ENCODE results near the gene TEKT3.

The TEKT3 gene

DNA sequence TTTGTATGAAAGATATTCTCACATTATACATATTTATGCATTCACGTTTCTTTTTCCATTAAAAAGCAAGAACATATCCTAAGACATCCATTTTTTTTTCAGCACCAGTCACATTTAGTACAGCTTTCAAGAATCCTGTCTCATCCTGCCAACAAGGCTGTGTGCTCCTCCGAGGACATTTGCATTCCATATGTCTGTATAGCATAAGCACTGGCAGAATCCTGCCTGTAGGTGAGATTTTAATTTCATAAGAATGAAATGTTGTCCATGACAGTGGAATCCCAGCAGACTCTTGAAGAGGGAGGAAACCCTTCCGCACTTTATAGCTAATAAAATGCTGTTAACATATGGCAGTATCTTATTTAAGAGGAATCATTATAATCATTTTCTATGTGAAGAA, 73.4 kb downstream of the TEKT3 start:
- Histone ChIP-seq H3K4me2 (ENCODE audit: low read length) (no peak overlapping the region), H3F3A (ENCODE audit: insufficient read depth, low read length) (no peaks in the 10 kb centered on the region), H3K9ac (ENCODE audit: low read length) (no peak overlapping the region), H3K36me3 (ENCODE audit: insufficient read depth, low read length) (no peaks in the 10 kb centered on the region), H3K4me3 (ENCODE audit: low read depth, low read length, poor library complexity, severe bottlenecking) (no peak overlapping the region), H3K27ac (ENCODE audit: low read depth, low read length, poor library complexity, severe bottlenecking) (no peak overlapping the region), H3K27me3 (ENCODE audit: insufficient read depth, low read length) (no peaks in the 10 kb centered on the region), H4K20me1 (ENCODE audit: insufficient read depth, low read length) (no peaks in the 10 kb centered on the region), H3K79me2 (ENCODE audit: insufficient read depth, low read length) (no peaks in the 10 kb centered on the region), H3K9me2 (ENCODE audit: low read depth, low read length) (no peaks in the 10 kb centered on the region), H3K4me1 (ENCODE audit: insufficient read depth, low read length, severe bottlenecking) (no peaks in the 10 kb centered on the region), H2AFZ (ENCODE audit: low read length) (no peak overlapping the region), H3K9me3 (ENCODE audit: low read length) (no peaks in the 10 kb centered on the region)
- TF ChIP-seq, protein P1, sequence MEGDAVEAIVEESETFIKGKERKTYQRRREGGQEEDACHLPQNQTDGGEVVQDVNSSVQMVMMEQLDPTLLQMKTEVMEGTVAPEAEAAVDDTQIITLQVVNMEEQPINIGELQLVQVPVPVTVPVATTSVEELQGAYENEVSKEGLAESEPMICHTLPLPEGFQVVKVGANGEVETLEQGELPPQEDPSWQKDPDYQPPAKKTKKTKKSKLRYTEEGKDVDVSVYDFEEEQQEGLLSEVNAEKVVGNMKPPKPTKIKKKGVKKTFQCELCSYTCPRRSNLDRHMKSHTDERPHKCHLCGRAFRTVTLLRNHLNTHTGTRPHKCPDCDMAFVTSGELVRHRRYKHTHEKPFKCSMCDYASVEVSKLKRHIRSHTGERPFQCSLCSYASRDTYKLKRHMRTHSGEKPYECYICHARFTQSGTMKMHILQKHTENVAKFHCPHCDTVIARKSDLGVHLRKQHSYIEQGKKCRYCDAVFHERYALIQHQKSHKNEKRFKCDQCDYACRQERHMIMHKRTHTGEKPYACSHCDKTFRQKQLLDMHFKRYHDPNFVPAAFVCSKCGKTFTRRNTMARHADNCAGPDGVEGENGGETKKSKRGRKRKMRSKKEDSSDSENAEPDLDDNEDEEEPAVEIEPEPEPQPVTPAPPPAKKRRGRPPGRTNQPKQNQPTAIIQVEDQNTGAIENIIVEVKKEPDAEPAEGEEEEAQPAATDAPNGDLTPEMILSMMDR (IDR thresholded peaks at IDR 0.05; ENCODE audit: low read length), result no peak
- no peak for TF ChIP-seq EZH2 (IDR thresholded peaks at IDR 0.05; ENCODE audit: borderline replicate concordance, low read length)

DNA sequence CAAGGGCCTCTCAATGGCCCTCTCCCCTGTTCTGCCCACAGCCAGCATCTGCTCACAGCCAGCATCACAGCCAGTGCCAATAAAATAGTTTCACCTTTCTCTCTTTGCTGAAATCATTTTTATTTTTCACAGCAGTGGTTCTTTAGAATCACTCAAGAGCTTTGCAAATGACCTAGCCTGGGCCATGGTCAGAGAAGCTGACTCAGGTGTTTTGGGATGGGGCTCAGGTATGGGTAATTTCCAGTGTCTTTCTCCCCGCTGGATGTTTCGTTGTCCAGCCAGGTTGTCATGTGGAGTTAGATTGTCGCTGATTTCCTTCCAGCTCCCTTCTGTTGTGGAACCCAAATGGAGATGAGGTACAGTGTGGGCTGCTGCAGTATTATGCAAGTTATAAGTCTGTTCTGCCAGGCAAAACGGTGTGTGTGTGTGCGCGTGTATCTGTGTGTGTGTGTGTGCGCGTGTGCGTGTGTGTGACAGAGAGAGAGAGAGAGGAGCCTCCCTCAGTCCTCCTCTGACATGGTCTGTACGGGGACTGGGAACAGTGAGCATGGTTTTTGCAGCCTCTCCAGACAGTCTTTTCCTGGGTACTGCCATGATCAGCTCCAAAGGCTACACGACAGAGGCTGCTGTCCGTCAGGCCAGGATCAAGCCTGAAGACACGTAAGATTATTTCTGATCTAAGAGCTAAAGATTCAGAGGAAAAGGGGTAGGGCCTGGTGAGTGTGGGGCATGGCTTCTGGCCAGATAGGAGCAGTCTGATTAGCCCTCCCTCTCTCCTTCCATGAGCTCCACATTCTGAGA, 74.9 kb downstream of the TEKT3 start:
- no peaks in the 10 kb centered on the region for H3F3A ChIP-seq (ENCODE audit: insufficient read depth, low read length)
- H3K79me2 ChIP-seq (ENCODE audit: insufficient read depth, low read length), result no peaks in the 10 kb centered on the region
- no peak overlapping the region for H3K27ac ChIP-seq (ENCODE audit: low read depth, low read length, poor library complexity, severe bottlenecking)
- no peaks in the 10 kb centered on the region for H3K36me3 ChIP-seq (ENCODE audit: insufficient read depth, low read length)
- H3K9me3 ChIP-seq (ENCODE audit: low read length), result no peaks in the 10 kb centered on the region
- H2AFZ ChIP-seq (ENCODE audit: low read length), result no peak overlapping the region
- no peak for TF ChIP-seq EZH2 (IDR thresholded peaks at IDR 0.05; ENCODE audit: borderline replicate concordance, low read length)
- TF ChIP-seq, protein P1 (IDR thresholded peaks at IDR 0.05; ENCODE audit: low read length), result no peak
- H3K9me2 ChIP-seq (ENCODE audit: low read depth, low read length), result no peaks in the 10 kb centered on the region
- H3K9ac ChIP-seq (ENCODE audit: low read length), result no peak overlapping the region
- no peaks in the 10 kb centered on the region for H4K20me1 ChIP-seq (ENCODE audit: insufficient read depth, low read length)
- no peaks in the 10 kb centered on the region for H3K27me3 ChIP-seq (ENCODE audit: insufficient read depth, low read length)
- no peak overlapping the region for H3K4me2 ChIP-seq (ENCODE audit: low read length)
- no peak overlapping the region for H3K4me3 ChIP-seq (ENCODE audit: low read depth, low read length, poor library complexity, severe bottlenecking)
- no peaks in the 10 kb centered on the region for H3K4me1 ChIP-seq (ENCODE audit: insufficient read depth, low read length, severe bottlenecking)

DNA sequence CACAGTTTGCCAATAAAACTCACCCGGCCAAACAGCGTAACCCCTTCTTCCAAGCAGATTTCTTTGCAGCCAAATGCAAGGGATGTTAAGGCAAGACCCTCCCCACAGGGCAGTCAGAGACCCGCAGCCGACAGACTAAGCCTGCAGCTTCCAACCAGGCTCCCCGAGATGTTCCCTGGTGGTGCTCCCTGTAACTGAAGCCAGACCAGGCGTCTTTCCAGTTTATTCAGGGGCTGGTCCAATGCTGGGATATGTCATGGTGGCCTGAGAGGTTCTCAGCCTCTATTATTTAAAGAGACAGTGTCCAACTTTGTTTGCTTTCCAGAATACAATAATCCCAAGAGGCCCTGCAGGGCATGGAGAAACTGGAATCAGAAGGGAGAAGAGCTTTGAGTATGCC, 76.3 kb downstream of the TEKT3 start, which contains the start of gene PMP22:
Gene PMP22 (minus strand): TSS at position 196 of the 400 bp plus-strand sequence. CDS start 4,599 bp downstream, outside the sequence.
- H4K20me1 ChIP-seq (ENCODE audit: insufficient read depth, low read length), result no peaks in the 10 kb centered on the region
- no peak within 1 kb of the TSS for H3K27ac ChIP-seq (ENCODE audit: low read depth, low read length, poor library complexity, severe bottlenecking)
- no peak within 1 kb of the TSS for H3K4me2 ChIP-seq (ENCODE audit: low read length)
- H3K27me3 ChIP-seq (ENCODE audit: insufficient read depth, low read length), result no peaks in the 10 kb centered on the region
- H3K4me1 ChIP-seq (ENCODE audit: insufficient read depth, low read length, severe bottlenecking), result no peaks in the 10 kb centered on the region
- H3F3A ChIP-seq (ENCODE audit: insufficient read depth, low read length), result no peaks in the 10 kb centered on the region
- no peaks in the 10 kb centered on the region for H3K79me2 ChIP-seq (ENCODE audit: insufficient read depth, low read length)
- no peaks in the 10 kb centered on the region for H3K36me3 ChIP-seq (ENCODE audit: insufficient read depth, low read length)
- no peak within 1 kb of the TSS for H2AFZ ChIP-seq (ENCODE audit: low read length)
- TF ChIP-seq EZH2 (IDR thresholded peaks at IDR 0.05; ENCODE audit: borderline replicate concordance, low read length), result no peak
- TF ChIP-seq, protein P1 (IDR thresholded peaks at IDR 0.05; ENCODE audit: low read length), result no peak
- H3K9ac ChIP-seq (ENCODE audit: low read length), result no peak within 1 kb of the TSS
- no peaks in the 10 kb centered on the region for H3K9me3 ChIP-seq (ENCODE audit: low read length)
- H3K4me3 ChIP-seq (ENCODE audit: low read depth, low read length, poor library complexity, severe bottlenecking), result no peak within 1 kb of the TSS
- H3K9me2 ChIP-seq (ENCODE audit: low read depth, low read length), result no peaks in the 10 kb centered on the region
